Activated CD4-positive, alpha-beta T cell treated with anti-CD3 and anti-CD28 coated beads for 36 hours (primary cell): ENCODE results near the gene SMIM24. TPM values are rescaled to one million over a fixed set of nuclear protein-coding genes. Genes with fewer than 3 reads are reported as not detected.
"Not testable (repeated sequence)": the region's sequence is repeated elsewhere in the genome, so short reads cannot be mapped to it uniquely, and the experiment has no call there.

Source experiments
- ATAC-seq: fragments of 200-7000 bp; cut with Tn5 transposase; one replicate; pipeline ENCODE4 v1.10.0; 2021; ENCODE audit warnings: mild to moderate bottlenecking, moderate library complexity
- CTCF ChIA-PET: fragments of 350-600 bp; sonication (Branson Sonifier 250); formaldehyde crosslinking; loops from one replicate; lab custom pipeline; 2021; ENCODE audit warnings: antibody characterized with exemption; lab: Charles Lee
- POLR2A ChIA-PET: fragments of 350-600 bp; sonication (Branson Sonifier 250); formaldehyde crosslinking; loops from one replicate; lab custom pipeline; 2021; ENCODE audit warnings: antibody characterized with exemption, inconsistent platforms; lab: Charles Lee
- DNase-seq: peaks from one replicate; pipeline ENCODE4 v3.0.0-alpha.2; 2020
- H3K27ac Mint-ChIP-seq: one replicate; pipeline ENCODE4 v1.8.0; 2021; ENCODE audit warnings: mixed read lengths
- H3K27me3 Mint-ChIP-seq: one replicate; pipeline ENCODE4 v1.8.0; 2021; ENCODE audit warnings: mixed read lengths
- H3K36me3 Mint-ChIP-seq: one replicate; pipeline ENCODE4 v1.8.0; 2021; ENCODE audit warnings: low read depth, mixed read lengths
- H3K4me1 Mint-ChIP-seq: one replicate; pipeline ENCODE4 v1.8.0; 2021; ENCODE audit warnings: mixed read lengths
- H3K4me3 Mint-ChIP-seq: one replicate; pipeline ENCODE4 v1.8.0; 2021; ENCODE audit warnings: mild to moderate bottlenecking, moderate library complexity, mixed read lengths
- H3K9me3 Mint-ChIP-seq: one replicate; pipeline ENCODE4 v1.8.0; 2021; ENCODE audit warnings: low read depth, mixed read lengths
- intact Hi-C, 2 experiments: fragments of 100-400 bp; cut with DNase I in 1 of 2; cut with micrococcal nuclease in 1 of 2; formaldehyde crosslinking; loops; one replicate each; pipeline versions ENCODE4 v1.14.2 to v1.15.1; 2022 to 2024; cut with DNase I, micrococcal nuclease
- total RNA-seq, 2 experiments: library from RNA; stranded (reverse); gene quantifications; one replicate each; pipeline ENCODE4 v1.2.3, GENCODE V29; 2021

SMIM24 gene
- total RNA-seq, 2 experiments from 2014 or later: 0.49 TPM; not detected in 1

DNA sequence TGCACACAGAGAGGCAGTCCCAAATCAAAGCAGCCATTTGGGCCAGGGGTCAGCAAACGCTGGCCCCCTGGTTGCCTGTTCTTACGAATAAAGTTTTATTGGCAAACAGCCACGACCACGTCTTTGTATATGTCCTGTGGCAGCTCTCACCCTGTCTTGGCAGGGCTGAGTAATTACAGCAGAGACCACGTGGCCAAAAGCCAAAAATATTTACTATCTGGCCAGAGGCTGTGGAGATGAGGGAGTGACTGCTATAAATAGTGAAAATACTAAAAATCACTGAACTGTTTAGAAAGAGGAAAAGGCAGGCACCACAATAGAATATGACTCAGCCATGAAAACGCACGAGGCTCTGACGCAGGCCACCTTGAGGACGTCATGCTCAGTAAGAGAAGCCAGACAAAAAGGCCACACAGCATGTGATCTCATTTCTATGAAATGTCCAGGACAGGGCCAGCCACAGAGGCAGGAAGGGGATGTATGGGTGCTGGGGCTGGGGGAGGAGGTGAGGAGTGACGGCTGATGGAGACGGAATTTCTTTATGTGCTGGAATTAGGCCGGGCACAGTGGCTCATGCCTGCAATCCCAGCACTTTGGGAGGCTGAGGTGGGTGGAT, 29.4 kb downstream of the SMIM24 start:
- no peak overlapping the region for H3K27ac Mint-ChIP-seq
- no peaks in the 10 kb centered on the region for H3K4me1 Mint-ChIP-seq
- H3K27me3 Mint-ChIP-seq: no peaks in the 10 kb centered on the region
- POLR2A ChIA-PET: no interaction called here
- H3K36me3 Mint-ChIP-seq: peaks cover 17% of the 10 kb centered on the region
- ATAC-seq (no peak), DNase-seq (no peak)
- CTCF ChIA-PET: interaction anchor here (0.7 kb wide), 1 partner anchor 433 kb away, joined by 3 read pairs; no protein-coding TSS in a partner anchor
- no peaks in the 10 kb centered on the region for H3K9me3 Mint-ChIP-seq
- no peak overlapping the region for H3K4me3 Mint-ChIP-seq
- intact Hi-C loops: no loop called here

DNA sequence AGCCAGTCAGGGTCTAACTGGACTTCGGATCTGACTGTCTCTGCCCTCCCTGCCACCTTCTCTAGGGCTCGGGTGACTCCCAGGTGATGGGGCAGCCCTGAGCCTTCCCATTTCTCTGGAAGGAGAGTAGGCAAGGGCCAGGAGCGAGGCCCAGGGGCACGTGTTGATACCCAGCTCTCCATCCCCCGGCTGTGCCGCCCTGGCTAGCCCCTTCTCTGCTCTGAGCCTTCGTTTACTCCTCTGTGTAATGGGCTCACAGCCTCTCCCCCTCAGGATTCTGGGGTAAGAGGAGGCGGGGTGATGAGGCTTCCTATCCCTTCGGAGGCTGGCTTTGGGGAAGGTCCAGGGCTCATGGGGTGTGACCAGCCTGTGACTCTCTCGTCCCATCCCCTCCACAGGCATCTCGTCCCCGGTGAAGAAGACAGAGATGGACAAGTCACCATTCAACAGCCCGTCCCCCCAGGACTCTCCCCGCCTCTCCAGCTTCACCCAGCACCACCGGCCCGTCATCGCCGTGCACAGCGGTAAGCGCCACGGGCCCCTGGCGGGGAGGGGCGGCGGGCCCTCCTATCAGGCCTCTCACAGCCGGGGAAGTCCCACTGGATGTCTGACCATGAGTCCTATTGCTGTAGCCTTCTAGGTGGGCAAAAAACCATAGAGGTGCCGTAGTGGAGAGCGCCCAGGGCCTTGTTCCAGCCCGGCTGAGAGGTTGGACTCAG, 31.6 kb downstream of the SMIM24 start:
- ChIA-PET CTCF (no interaction called here), POLR2A (no interaction called here)
- Mint-ChIP-seq H3K9me3 (no peaks in the 10 kb centered on the region), H3K27ac (no peak overlapping the region), H3K4me3 (no peak overlapping the region), H3K4me1 (peaks cover 3% of the 10 kb centered on the region), H3K27me3 (no peaks in the 10 kb centered on the region), H3K36me3 (peaks cover 17% of the 10 kb centered on the region)
- DNase-seq: no peak
- intact Hi-C loops: no loop called here
- ATAC-seq: no peak

DNA sequence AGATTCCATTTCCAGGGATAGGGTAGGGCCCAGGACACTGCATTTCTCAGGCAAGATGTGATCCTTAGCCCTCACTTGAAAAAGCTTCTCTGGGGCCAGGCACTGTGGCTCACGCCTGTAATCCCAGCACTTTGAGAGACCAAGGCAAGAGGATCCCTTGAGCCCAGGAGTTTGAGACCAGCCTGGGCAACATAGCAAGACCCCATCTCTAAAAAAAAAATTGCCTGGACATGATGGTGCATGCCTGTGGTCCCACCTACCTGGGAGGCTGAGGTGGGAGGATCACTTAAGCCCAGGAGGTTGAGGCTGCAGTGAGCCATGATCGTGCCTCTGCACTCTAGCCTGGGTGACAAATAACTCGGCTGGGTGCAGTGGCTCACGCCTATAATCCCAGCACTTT, 33.7 kb downstream of the SMIM24 start:
- H3K4me1 Mint-ChIP-seq, H3K4me3 Mint-ChIP-seq, H3K27me3 Mint-ChIP-seq, ATAC-seq, H3K9me3 Mint-ChIP-seq, H3K27ac Mint-ChIP-seq, DNase-seq, intact Hi-C loops, POLR2A ChIA-PET, H3K36me3 Mint-ChIP-seq: not testable (repeated sequence)
- CTCF ChIA-PET: interaction anchor here (0.5 kb wide), 1 partner anchor 142 kb away, joined by 3 read pairs; no protein-coding TSS in a partner anchor

- Mint-ChIP-seq H3K36me3 (peaks cover 3% of the 10 kb centered on the region), H3K4me3 (no peak overlapping the region), H3K4me1 (peaks cover 8% of the 10 kb centered on the region), H3K9me3 (no peaks in the 10 kb centered on the region), H3K27ac (no peak overlapping the region), H3K27me3 (no peaks in the 10 kb centered on the region)
- DNase-seq: no peak
- POLR2A ChIA-PET: interaction anchor here (0.7 kb wide), 1 partner anchor 9 kb away, joined by 3 read pairs; no protein-coding TSS in a partner anchor
- CTCF ChIA-PET: no interaction called here
- no peak for ATAC-seq
- intact Hi-C loops: no loop called here
Observed at GRCh38 chr19:3444695-3445234, 35.6 kb downstream of the SMIM24 start.

- no peaks in the 10 kb centered on the region for H3K9me3 Mint-ChIP-seq
- no peak overlapping the region for H3K4me3 Mint-ChIP-seq
- peaks cover 8% of the 10 kb centered on the region for H3K4me1 Mint-ChIP-seq
- peaks cover 2% of the 10 kb centered on the region for H3K36me3 Mint-ChIP-seq
- H3K27me3 Mint-ChIP-seq: no peaks in the 10 kb centered on the region
- CTCF ChIA-PET: no interaction called here
- POLR2A ChIA-PET: interaction anchor here (0.7 kb wide), 1 partner anchor 9 kb away, joined by 3 read pairs; no protein-coding TSS in a partner anchor
- intact Hi-C loops: no loop called here
- DNase-seq: no peak
- no peak overlapping the region for H3K27ac Mint-ChIP-seq
- ATAC-seq: no peak
Observed at GRCh38 chr19:3443840-3444694, 36.3 kb downstream of the SMIM24 start.

DNA sequence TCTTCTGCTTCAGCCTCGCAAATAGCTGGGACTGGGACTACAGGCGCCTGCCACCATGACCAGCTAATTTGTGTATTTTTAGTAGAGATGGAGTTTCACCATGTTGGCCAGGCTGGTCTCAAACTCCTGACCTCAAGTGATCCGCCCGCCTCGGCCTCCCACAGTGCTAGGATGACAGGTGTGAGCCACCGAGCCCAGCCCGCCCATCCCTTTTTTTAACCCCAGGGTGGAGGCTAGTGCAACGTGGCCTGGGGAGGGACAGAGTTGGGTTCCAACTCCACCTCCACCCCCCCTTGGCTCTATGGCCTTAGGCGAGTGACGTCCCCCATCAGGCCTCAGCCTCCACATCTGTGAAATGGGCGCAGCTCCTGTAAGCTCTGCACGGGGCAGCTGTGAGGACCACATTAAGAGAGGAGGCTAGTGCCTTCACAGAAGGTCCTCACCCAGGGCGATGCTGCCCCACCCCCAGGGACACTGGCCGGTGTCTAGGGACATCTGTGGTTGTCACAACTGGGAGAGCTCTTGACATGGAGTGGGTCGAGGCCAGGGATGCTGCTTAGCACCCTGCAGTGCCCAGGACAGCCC, 37.7 kb downstream of the SMIM24 start:
- ChIA-PET POLR2A (no interaction called here), CTCF (interaction anchor here (0.5 kb wide), 1 partner anchor 17 kb away, joined by 3 read pairs; no protein-coding TSS in a partner anchor)
- Mint-ChIP-seq H3K27me3 (no peaks in the 10 kb centered on the region), H3K4me3 (no peak overlapping the region), H3K4me1 (peaks cover 8% of the 10 kb centered on the region), H3K36me3 (peaks cover 4% of the 10 kb centered on the region), H3K27ac (no peak overlapping the region), H3K9me3 (no peaks in the 10 kb centered on the region)
- intact Hi-C loops: no loop called here
- DNase-seq (no peak), ATAC-seq (no peak)

- no peak overlapping the region for H3K27ac Mint-ChIP-seq
Observed at GRCh38 chr19:3441986-3442329, 38.4 kb downstream of the SMIM24 start.

DNA sequence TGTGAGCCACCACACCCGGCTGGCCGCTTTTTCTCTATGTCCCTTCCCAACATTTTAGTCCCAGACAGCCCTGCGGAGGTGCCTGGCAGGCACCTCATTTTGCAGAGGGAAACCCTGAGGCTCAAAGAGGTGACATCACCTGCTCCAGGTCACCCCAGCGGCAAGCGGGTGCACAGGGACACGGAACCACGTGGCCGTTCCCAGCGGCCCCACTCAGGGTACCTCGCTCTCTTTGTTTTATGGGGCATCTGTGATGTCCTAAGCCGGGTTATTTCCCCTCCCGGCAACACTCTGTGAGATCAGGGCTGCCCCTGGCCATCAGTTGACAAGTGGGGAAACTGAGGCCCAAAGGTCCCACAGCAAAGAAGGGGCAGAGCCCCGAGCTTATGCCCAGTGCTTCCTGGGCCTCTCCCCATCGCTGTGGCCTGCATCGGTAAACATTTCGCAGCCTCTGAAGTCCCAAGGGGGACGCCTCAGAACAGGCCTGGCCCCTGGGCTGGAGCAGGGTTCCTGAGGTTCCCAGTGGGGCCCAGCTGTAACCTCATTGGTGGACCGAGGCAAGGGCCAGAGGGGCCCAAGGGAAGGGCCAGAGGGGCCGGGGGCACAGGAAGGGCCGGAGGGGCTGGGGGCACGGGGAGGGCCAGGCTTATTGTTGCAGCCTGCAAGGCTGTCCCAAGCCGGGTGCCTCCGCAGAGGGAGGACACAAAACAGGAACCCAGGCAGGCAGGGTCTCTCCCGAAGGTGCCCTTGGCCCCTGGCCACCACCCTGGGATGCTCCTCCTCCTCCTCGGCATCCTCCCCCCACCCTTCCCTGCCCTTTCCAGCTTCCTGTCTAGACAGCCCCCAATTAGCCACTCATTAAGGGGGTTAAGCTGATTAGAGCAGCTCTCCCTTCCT, 39.0 kb downstream of the SMIM24 start:
- peaks cover 8% of the 10 kb centered on the region for H3K4me1 Mint-ChIP-seq
- no peak overlapping the region for H3K4me3 Mint-ChIP-seq
- peaks cover 4% of the 10 kb centered on the region for H3K36me3 Mint-ChIP-seq
- intact Hi-C loops: no loop called here
- H3K27me3 Mint-ChIP-seq: no peaks in the 10 kb centered on the region
- no peak overlapping the region for H3K27ac Mint-ChIP-seq
- ChIA-PET POLR2A (no interaction called here), CTCF (interaction anchor here (0.6 kb wide), 1 partner anchor 44 kb away, joined by 3 read pairs; no protein-coding TSS in a partner anchor)
- no peaks in the 10 kb centered on the region for H3K9me3 Mint-ChIP-seq
- no peak for DNase-seq
- no peak for ATAC-seq

More at GRCh38 chr19:3441986-3442329, 38.4 kb downstream of the SMIM24 start:
- ChIA-PET POLR2A (no interaction called here), CTCF (no interaction called here)
- Mint-ChIP-seq H3K9me3 (no peaks in the 10 kb centered on the region), H3K4me1 (peaks cover 8% of the 10 kb centered on the region), H3K36me3 (peaks cover 4% of the 10 kb centered on the region), H3K27me3 (no peaks in the 10 kb centered on the region), H3K4me3 (no peak overlapping the region)
- intact Hi-C loops: no loop called here
- ATAC-seq (no peak), DNase-seq (no peak)

- ChIA-PET CTCF (interaction anchor here (0.7 to 1.0 kb wide), 2 partner anchors 59 to 206 kb away, joined by 3 to 4 read pairs; no protein-coding TSS in a partner anchor), POLR2A (interaction anchor here (0.5 kb wide), 1 partner anchor 20 kb away, joined by 5 read pairs; no protein-coding TSS in a partner anchor)
- Mint-ChIP-seq H3K4me1 (peaks cover 13% of the 10 kb centered on the region), H3K27ac (no peak overlapping the region), H3K4me3 (no peak overlapping the region), H3K36me3 (peaks cover 4% of the 10 kb centered on the region), H3K9me3 (no peaks in the 10 kb centered on the region), H3K27me3 (no peaks in the 10 kb centered on the region)
- DNase-seq: peak; percentile 78
- intact Hi-C loops: loop anchor here in 1 of 2 experiments (1.0 kb wide), 1 partner anchor 113 kb away; no protein-coding TSS in a partner anchor
- ATAC-seq: peak; percentile 55
Observed at GRCh38 chr19:3440082-3440481, 40.2 kb downstream of the SMIM24 start.
